ENCODE results near the gene RAB40C.

GRCh38 chr16:631808-632358 is 42.0 kb downstream of the RAB40C start:
- TF ChIP-seq CTCF (IDR thresholded peaks at IDR 0.05) (no peak), POLR2A (IDR thresholded peaks at IDR 0.05) (no peak), POLR2AphosphoS5 (IDR thresholded peaks at IDR 0.05) (no peak)
